Stimulated activated memory B cell treated with anti-CD40 and anti-IgM and Interleukin-4, amounts not matched to agents 10 μg/mL and 1 μg/mL and 100 μg/mL, for 72 hours (primary cell): ENCODE measurements around the gene RUSF1.

Experiments
- ATAC-seq: fragments of 150-1000 bp; cut with Tn5 transposase; 2 replicates; pipeline ENCODE4 v1.10.0; 2021
- H3K27ac Mint-ChIP-seq: one replicate; pipeline ENCODE4 v1.8.0; 2022; ENCODE audit warnings: mild to moderate bottlenecking, mixed read lengths
- H3K27me3 Mint-ChIP-seq: one replicate; pipeline ENCODE4 v1.8.0; 2022; ENCODE audit warnings: mixed read lengths
- H3K36me3 Mint-ChIP-seq: one replicate; pipeline ENCODE4 v1.8.0; 2022; ENCODE audit warnings: mixed read lengths
- H3K4me1 Mint-ChIP-seq: one replicate; pipeline ENCODE4 v1.8.0; 2022; ENCODE audit warnings: mixed read lengths
- H3K4me3 Mint-ChIP-seq: one replicate; pipeline ENCODE4 v1.8.0; 2022; ENCODE audit warnings: mild to moderate bottlenecking, moderate library complexity, mixed read lengths
- H3K9me3 Mint-ChIP-seq: one replicate; pipeline ENCODE4 v1.8.0; 2022; ENCODE audit warnings: mixed read lengths

RUSF1 gene

DNA sequence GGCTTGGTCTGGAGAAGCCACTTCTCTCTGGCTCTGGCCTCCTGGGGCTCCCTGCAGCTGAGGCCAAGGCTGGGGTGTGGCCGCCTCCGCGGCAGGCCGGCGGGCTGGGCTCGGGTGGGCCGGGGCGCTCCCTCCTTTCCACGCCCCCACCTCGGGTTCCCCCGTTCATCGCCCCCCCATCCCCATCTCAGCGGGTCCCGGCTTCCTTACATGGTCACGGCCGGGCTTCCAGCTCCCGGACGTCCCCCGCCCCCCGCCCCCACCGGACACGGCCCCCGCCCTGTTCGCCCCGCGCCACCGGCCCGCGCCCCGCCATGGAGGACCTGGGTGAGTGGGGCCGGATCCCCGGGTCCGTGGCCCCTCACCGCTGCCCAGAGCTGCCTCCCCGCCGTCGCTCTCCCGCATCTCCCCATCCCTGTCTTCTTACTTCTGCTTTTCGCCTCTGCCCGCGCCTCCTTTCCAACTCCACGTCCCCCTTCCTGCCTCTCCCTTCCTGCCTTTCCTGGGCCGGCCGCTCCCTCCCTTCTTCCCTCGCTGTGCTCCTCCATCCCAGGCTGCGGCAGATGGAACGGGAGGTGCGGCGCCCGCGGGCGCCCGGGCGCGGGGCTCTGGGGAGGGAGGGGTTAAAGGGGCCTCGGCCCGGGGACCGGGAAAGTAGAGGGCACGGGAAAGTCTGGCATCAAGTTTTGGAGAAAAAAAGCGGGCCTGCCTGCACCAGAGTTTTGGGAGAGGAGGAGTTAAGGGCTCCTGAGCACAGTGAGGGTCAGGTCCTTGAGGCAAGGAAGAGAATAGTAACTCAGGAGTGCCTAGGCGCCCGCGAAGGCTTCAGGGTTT is 36.1 kb downstream of the RUSF1 start, which contains the start of gene TGFB1I1:
Gene TGFB1I1, plus strand, starts transcription at position 278 of the 834 bp plus-strand sequence. Its CDS starts 37 bp downstream, at position 315.
- Mint-ChIP-seq H3K9me3 (no peaks in the 10 kb centered on the region), H3K27me3 (peaks cover 36% of the 10 kb centered on the region), H3K27ac (peak within 1 kb of the TSS; percentile 57), H3K36me3 (no peaks in the 10 kb centered on the region), H3K4me1 (peaks cover 37% of the 10 kb centered on the region), H3K4me3 (peak within 1 kb of the TSS; percentile 73)
- peak; percentile 28 for ATAC-seq

DNA sequence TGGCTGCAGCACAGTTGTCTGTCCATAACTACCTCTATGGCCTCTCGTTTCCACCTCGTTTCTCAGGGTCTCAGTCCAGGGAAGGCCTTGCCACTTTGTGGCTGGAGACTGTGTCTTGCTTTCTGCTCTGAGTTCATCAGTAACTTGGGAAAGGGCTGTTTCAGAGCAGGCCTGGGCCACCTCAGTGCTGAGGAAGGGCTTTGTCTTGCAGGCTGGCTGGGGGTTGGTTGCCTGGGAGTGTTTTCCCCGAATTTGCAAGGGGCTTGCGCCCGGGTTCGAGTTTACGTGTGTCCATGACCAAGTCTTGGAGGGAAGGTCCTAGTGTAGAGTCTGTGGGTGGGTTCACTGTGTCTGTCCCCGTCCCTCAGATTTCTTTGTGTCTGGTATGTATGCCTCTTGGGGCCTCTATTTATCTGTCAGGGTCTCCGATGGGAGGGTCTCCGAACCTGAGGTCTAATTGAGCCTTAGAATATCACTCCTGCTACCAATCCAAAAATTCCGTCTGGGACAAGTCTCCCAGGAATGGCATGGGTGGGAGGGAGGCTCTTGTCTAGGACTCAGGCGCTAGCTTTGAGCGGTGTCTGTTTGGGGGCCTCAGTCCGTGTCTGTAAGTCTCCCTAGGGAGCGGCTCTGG is 36.8 kb downstream of the RUSF1 start:
- Mint-ChIP-seq H3K9me3 (no peaks in the 10 kb centered on the region), H3K36me3 (peaks cover 6% of the 10 kb centered on the region), H3K4me1 (peaks cover 37% of the 10 kb centered on the region), H3K4me3 (no peak overlapping the region), H3K27me3 (peaks cover 31% of the 10 kb centered on the region), H3K27ac (no peak overlapping the region)
- ATAC-seq, result no peak

DNA sequence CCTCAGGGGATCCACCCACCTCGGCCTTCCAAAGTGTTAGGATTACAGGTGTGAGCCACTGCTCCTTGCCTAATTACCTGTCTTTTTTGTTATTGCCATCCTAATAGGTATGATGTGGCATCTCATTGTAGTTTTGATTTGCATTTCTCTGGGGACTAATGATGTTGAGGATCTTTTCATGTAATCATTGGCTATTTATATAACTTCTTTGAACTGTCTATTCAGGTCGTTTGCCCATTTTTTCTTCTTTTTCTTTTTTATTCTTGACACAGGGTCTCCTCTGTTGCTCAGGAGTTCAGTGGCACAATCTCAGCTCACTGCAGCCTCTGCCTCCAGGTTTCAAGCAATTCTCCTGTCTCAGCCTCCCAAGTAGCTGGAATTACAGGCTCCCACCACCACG is 37.6 kb downstream of the RUSF1 start:
- Mint-ChIP-seq H3K4me3 (no peak overlapping the region), H3K27me3 (peaks cover 27% of the 10 kb centered on the region), H3K9me3 (no peaks in the 10 kb centered on the region), H3K27ac (no peak overlapping the region), H3K4me1 (peaks cover 33% of the 10 kb centered on the region), H3K36me3 (peaks cover 14% of the 10 kb centered on the region)
- ATAC-seq, result no peak

DNA sequence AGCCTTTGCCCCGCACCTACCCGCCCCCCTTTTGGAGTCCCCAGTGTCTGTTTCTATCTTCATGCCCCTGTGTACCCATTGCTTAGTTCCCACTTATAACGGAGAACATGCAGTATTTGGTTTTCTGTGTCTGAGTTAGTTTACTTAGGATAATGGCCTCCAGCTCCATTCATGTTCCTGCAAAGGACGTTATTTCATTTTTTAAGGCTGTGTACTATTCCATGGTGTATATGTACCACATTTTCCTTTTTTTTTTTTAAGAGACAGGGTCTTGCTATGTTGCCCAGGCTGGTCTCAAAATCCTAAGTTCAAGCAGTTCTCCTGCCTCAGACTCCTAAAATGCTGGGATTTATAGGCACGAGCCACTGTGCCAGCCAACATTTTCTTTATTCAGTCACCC is 40.3 kb downstream of the RUSF1 start:
- H3K4me1 Mint-ChIP-seq, result peaks cover 46% of the 10 kb centered on the region
- H3K27me3 Mint-ChIP-seq, result peaks cover 19% of the 10 kb centered on the region
- H3K27ac Mint-ChIP-seq, result peak overlapping the region; percentile 7
- H3K9me3 Mint-ChIP-seq, result no peaks in the 10 kb centered on the region
- H3K36me3 Mint-ChIP-seq, result peaks cover 40% of the 10 kb centered on the region
- ATAC-seq, result no peak
- H3K4me3 Mint-ChIP-seq, result no peak overlapping the region

DNA sequence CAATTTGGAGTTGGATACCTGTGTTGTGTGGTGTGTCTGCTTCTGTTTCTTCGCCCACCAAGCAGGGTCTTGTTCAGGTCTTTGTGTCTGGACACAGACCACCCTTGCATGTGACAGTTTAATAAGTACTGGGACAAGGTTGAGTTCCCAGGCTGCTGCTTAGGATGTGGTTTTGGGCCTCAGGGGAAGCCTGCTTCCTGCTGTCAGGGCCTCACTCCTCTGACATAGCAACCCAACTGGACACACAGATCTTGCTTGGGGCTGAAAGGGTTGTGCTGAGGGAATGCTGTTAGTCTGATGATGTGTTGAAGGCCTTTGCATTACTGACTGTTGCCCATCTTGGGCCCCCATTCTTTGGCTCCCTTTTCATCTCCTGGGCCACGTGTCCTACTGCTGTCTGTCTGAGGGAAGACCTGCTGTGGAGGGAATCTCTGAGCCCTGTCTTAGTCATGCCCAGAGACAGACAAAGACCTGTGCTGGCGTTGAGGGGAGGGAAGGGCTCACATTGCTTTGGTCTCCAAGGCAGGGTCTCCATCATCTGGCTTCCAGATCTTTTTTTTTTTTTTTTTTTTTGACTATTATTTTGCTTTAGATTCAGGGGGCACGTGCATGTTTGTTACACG is 40.9 kb downstream of the RUSF1 start:
- no peaks in the 10 kb centered on the region for H3K9me3 Mint-ChIP-seq
- peaks cover 46% of the 10 kb centered on the region for H3K36me3 Mint-ChIP-seq
- H3K27me3 Mint-ChIP-seq, result peaks cover 13% of the 10 kb centered on the region
- no peak overlapping the region for H3K4me3 Mint-ChIP-seq
- peaks cover 45% of the 10 kb centered on the region for H3K4me1 Mint-ChIP-seq
- peak; percentile 66 for ATAC-seq
- H3K27ac Mint-ChIP-seq, result peak overlapping the region; percentile 7

DNA sequence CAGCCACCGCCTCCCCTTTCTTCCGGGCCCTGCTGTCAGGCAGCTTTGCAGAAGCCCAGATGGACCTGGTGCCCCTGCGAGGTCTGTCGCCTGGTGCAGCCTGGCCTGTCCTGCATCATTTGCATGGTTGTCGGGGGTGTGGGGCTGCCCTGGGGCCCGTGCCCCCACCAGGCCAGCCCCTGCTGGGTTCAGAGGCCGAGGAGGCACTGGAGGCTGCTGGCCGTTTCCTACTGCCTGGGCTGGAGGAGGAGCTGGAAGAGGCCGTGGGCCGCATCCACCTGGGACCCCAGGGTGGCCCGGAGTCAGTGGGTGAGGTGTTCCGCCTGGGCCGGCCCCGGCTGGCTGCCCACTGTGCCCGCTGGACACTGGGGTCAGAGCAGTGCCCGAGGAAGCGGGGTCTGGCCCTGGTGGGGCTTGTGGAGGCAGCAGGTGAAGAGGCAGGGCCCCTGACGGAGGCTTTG is 41.8 kb downstream of the RUSF1 start:
- H3K4me3 Mint-ChIP-seq, result no peak overlapping the region
- peaks cover 46% of the 10 kb centered on the region for H3K36me3 Mint-ChIP-seq
- peaks cover 42% of the 10 kb centered on the region for H3K4me1 Mint-ChIP-seq
- peak; percentile 24 for ATAC-seq
- peaks cover 7% of the 10 kb centered on the region for H3K27me3 Mint-ChIP-seq
- no peak overlapping the region for H3K27ac Mint-ChIP-seq
- H3K9me3 Mint-ChIP-seq, result no peaks in the 10 kb centered on the region

DNA sequence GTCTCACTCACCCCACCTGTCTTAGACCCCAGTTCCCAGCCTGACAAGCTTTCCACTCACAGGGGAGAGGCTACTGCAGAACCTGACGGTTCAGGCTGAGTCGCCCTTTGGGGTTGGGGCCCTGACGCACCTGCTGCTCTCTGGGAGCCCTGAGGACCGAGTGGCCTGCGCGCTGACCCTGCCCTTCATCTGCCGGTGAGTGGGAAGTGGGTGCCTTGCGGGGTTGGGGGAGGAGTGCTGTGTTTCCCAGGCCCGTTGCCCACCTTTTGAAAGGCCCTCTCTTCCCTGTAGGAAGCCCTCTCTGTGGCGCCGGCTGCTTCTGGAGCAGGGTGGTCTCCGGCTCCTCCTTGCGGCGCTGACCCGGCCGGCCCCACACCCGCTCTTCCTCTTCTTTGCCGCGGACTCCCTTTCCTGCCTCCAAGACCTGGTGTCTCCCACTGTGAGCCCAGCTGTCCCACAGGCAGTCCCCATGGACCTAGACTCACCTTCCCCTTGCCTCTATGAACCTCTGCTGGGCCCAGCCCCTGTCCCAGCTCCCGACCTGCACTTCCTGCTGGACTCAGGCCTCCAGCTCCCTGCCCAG is 42.3 kb downstream of the RUSF1 start:
- Mint-ChIP-seq H3K36me3 (peaks cover 46% of the 10 kb centered on the region), H3K27ac (no peak overlapping the region), H3K4me3 (no peak overlapping the region), H3K27me3 (peaks cover 2% of the 10 kb centered on the region), H3K9me3 (no peaks in the 10 kb centered on the region), H3K4me1 (peaks cover 42% of the 10 kb centered on the region)
- no peak for ATAC-seq

DNA sequence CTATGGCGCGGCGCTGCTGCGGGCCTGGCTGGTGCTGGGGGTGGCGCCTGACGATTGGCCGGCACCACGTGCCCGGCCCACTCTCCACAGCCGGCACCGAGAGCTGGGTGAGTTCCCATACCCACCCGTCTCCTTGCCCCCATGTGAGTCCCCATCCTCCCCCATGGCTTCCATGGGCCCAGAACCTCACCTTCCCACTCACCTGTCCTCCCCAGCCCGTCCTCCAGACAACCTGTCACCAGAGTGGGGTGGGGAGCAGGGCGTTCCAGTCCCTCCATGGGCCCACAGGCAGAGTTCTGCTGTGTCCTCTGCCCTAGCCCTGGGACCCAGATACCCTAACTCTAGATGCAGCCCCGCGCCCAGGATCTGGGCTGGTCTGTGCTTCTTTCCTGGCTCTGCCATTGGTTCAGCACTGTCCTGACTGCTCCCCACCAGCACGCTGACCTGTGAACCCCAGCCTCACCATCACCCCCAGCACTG is 43.4 kb downstream of the RUSF1 start:
- no peaks in the 10 kb centered on the region for H3K9me3 Mint-ChIP-seq
- H3K4me3 Mint-ChIP-seq, result no peak overlapping the region
- peaks cover 50% of the 10 kb centered on the region for H3K4me1 Mint-ChIP-seq
- H3K36me3 Mint-ChIP-seq, result peaks cover 46% of the 10 kb centered on the region
- no peaks in the 10 kb centered on the region for H3K27me3 Mint-ChIP-seq
- H3K27ac Mint-ChIP-seq, result no peak overlapping the region
- ATAC-seq, result no peak

DNA sequence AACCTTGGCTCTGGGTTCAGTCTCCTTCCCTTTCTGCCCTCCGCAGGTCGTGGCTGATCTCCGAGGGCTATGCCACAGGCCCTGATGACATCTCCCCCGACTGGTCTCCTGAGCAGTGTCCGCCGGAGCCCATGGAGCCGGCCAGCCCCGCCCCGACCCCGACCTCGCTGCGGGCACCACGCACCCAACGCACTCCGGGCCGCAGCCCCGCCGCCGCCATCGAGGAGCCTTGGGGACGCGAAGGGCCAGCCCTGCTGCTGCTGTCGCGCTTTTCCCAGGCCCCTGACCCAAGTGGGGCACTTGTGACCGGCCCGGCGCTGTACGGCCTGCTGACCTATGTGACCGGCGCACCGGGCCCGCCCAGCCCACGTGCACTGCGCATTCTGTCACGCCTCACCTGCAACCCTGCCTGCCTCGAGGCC is 43.8 kb downstream of the RUSF1 start:
- H3K27me3 Mint-ChIP-seq, result no peaks in the 10 kb centered on the region

DNA sequence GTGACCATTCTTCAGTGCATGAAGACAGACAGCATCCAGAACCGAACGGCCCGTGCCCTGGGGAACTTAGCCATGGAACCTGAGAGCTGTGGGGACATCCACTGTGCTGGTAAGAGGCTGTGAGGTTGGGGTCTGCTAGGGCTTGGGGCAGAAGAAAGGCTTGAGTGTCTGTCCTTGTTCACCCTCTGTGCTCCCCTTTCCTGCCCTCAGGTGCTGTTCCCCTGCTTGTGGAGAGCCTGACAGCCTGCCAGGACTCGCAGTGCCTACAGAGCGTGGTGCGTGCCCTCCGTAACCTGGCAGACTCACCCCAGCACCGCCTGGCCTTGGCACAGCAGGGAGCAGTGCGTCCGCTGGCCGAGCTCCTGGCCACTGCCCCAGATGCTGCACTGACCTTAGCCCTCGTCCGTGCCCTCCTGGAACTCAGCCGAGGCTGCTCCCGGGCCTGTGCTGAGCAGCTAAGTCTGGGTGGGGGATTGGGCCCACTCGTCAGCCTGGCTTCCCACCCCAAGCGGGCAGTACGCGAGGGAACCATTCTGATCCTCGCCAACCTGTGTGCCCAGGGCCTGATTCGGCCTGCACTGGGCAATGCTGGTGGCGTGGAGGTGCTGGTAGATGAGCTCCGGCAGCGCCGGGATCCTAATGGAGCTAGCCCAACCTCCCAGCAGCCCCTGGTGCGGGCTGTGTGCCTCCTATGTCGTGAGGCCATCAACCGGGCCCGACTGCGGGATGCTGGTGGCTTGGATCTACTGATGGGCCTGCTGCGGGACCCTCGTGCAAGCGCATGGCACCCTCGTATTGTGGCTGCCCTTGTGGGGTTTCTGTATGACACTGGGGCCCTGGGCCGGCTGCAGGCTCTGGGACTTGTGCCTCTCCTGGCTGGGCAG is 46.0 kb downstream of the RUSF1 start:
- ATAC-seq, result no peak
- Mint-ChIP-seq H3K27me3 (no peaks in the 10 kb centered on the region), H3K9me3 (no peaks in the 10 kb centered on the region), H3K4me1 (peaks cover 54% of the 10 kb centered on the region), H3K27ac (no peak overlapping the region), H3K4me3 (no peak overlapping the region), H3K36me3 (peaks cover 46% of the 10 kb centered on the region)

More for the DNA sequence above, 43.8 kb downstream of the RUSF1 start:
- ATAC-seq, result no peak
- H3K9me3 Mint-ChIP-seq, result no peaks in the 10 kb centered on the region
- H3K4me1 Mint-ChIP-seq, result peaks cover 50% of the 10 kb centered on the region
- no peak overlapping the region for H3K4me3 Mint-ChIP-seq
- H3K36me3 Mint-ChIP-seq, result peaks cover 46% of the 10 kb centered on the region
- no peak overlapping the region for H3K27ac Mint-ChIP-seq

DNA sequence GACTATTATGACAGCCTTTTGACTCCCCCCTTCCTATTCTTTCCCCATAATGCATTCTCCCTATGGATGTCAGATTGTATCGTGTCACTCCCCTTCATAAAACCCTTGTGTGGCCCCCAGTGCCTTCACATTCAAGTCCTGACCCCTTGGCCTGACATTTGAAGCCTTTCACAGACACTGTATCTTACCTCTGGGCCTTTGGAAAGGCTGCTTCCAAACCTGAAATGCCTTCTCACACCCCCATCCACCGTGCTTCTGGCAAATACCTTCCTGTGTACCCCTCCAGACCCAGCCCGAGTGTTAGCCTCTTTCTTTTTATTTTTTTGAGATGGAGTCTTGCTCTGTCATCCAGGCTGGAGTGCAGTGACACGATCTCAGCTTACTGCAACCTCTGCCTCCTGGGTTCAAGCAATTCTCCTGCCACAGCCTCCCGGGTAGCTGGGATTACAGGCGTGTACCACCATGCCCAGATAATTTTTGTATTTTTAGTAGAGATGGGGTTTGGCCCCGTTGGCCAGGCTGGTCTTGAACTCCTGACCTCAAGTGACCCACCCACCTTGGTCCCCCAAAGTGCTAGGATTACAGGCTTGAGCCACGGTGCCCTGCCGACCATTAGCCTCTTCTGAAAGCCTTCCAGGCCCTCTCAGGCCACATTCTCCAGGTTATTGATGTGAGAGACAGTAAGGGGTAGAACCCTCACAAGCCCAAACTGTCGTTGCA is 46.8 kb downstream of the RUSF1 start:
- Mint-ChIP-seq H3K4me3 (no peak overlapping the region), H3K9me3 (no peaks in the 10 kb centered on the region), H3K27me3 (no peaks in the 10 kb centered on the region), H3K36me3 (peaks cover 39% of the 10 kb centered on the region), H3K27ac (peak overlapping the region; percentile 31), H3K4me1 (peaks cover 52% of the 10 kb centered on the region)
- ATAC-seq, result no peak

DNA sequence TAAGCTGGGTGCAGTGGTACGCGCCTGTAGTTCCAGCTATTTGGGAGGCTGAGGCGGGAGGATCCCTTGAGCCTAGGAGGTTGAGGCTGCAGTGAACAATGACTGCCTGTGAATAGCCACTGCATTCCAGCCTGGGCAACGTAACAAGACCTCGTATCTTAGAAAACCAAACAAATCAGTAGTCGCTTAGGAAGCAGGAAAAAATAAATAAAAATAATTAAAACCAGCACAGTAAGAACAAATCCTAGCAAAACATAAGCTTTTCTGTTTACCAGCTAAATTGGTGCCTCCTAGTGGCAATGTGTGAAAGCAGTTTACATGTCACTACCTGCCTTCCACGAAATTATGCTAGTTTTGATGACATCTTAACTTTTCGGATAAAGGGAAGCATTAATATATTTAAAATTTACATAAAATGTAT is 47.6 kb downstream of the RUSF1 start:
- Mint-ChIP-seq H3K27me3 (no peaks in the 10 kb centered on the region), H3K27ac (peak overlapping the region; percentile 96), H3K4me3 (peak overlapping the region; percentile 86), H3K36me3 (peaks cover 35% of the 10 kb centered on the region), H3K4me1 (peaks cover 57% of the 10 kb centered on the region), H3K9me3 (no peaks in the 10 kb centered on the region)
- ATAC-seq, result no peak

DNA sequence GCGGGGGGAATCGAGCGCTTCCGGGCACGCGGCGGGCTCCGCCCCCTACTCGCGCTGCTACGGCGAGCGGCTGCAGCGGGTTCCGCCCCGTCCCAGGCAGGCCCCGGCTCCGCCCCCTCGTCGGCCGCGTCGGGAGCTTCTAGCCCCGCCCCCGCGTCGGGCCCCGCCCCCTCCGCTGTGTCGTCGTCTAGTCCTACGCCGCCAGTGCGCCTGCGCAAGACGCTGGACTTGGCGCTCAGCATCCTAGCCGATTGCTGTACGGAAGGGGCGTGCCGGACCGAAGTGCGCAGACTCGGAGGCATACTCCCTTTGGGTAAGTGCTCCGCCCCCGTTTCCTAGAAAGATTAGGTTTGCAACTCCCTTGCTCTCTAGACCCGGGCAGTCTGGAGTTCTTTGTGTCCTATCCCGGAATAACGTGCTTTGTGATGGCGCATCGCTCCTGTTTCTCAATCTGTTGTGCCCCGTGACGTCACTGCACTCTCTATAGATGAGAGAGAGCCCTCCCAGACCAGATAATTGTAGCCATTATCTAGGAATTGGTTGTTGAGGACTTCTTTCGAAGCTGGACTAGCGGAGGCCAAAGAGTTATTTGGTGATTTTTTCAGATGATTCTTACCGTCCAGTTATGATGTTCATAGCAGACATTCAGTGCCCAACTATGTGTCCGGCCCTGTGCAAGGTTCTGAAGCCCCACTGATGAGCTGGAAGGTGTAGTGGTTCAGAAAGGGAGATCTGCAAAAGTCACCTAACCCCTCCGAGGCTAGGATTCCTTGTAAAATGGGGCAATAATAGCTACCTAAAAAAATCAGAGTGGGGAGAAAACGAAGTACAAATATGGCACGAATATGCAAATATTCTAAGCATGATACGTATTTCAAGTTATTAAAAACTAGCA is 48.3 kb downstream of the RUSF1 start:
- Mint-ChIP-seq H3K4me3 (peak overlapping the region; percentile 86), H3K27ac (peak overlapping the region; percentile 96), H3K27me3 (no peaks in the 10 kb centered on the region), H3K36me3 (peaks cover 30% of the 10 kb centered on the region), H3K4me1 (peaks cover 55% of the 10 kb centered on the region), H3K9me3 (no peaks in the 10 kb centered on the region)
- ATAC-seq, result peak; percentile 92
